ENCODE measurements around the gene MXD4.

- TF ChIP-seq OTX1 (CRISPR knock-in tag; IDR thresholded peaks at IDR 0.05), result no peak
- no peak for TF ChIP-seq RFX5 (IDR thresholded peaks at IDR 0.05; ENCODE audit: low read depth, low read length)
- TF ChIP-seq HNRNPH1 (optimal IDR thresholded peaks at IDR 0.05; ENCODE audit: low read depth, low read length), result no peak
- TF ChIP-seq FOXK1 (CRISPR knock-in tag; IDR thresholded peaks at IDR 0.05; ENCODE audit: borderline replicate concordance), result no peak
- TF ChIP-seq NEUROD1 (IDR thresholded peaks at IDR 0.05; ENCODE audit: borderline replicate concordance, low read depth, low read length, partially characterized antibody), result no peak
- no peak for TF ChIP-seq ZHX1 (conservative IDR thresholded peaks at IDR 0.05; ENCODE audit: low read length)
- TF ChIP-seq TFAM (CRISPR knock-in tag; conservative IDR thresholded peaks at IDR 0.05), result no peak
- TF ChIP-seq NUFIP1 (IDR thresholded peaks at IDR 0.05; ENCODE audit: partially characterized antibody), result no peak
- no peak for TF ChIP-seq GABPA (tag; conservative IDR thresholded peaks at IDR 0.05; ENCODE audit: low read depth)
- no peak for TF ChIP-seq GATAD2B (IDR thresholded peaks at IDR 0.05; ENCODE audit: borderline replicate concordance)
- no peak for TF ChIP-seq PHF20 (IDR thresholded peaks at IDR 0.05; ENCODE audit: partially characterized antibody)
- TF ChIP-seq CTCF (IDR thresholded peaks at IDR 0.05 in 2 of 3, conservative IDR thresholded peaks at IDR 0.05 in 1 of 3; ENCODE audit: insufficient read depth in 2 of 3, low read depth in 1 of 3, low read length in 3 of 3), result no peak
- TF ChIP-seq RB1 (IDR thresholded peaks at IDR 0.05; ENCODE audit: low read depth), result no peak
- TF ChIP-seq ZNF431 (CRISPR knock-in tag; IDR thresholded peaks at IDR 0.05), result no peak
Observed at GRCh38 chr4:2256781-2257191, 5.1 kb downstream of the MXD4 start.

All from K562 (cell line).